SJCRH30 (cell line): ENCODE data around the gene SH2D2A. TPM values are rescaled to one million over a fixed set of nuclear protein-coding genes. Genes with fewer than 3 reads are reported as not detected.
"Not testable (repeated sequence)": the region's sequence is repeated elsewhere in the genome, so short reads cannot be mapped to it uniquely, and the experiment has no call there.

Source experiments
- DNase-seq, 2 experiments: peaks; one replicate each; pipeline ENCODE4 v3.0.0-alpha.2; 2015 to 2020
- H3K27ac ChIP-seq: fragments of 250-450 bp; sonication (Bioruptor Pico); 2 replicates; pipeline ENCODE4 v1.5.1; 2020; ENCODE audit warnings: mild to moderate bottlenecking, moderate library complexity
- H3K27me3 ChIP-seq: fragments of 250-450 bp; sonication (Bioruptor Pico); 2 replicates; pipeline ENCODE4 v1.5.1; 2020; ENCODE audit warnings: mild to moderate bottlenecking, moderate library complexity
- H3K36me3 ChIP-seq: fragments of 250-450 bp; sonication (Bioruptor Pico); 2 replicates; pipeline ENCODE4 v1.5.1; 2020; ENCODE audit warnings: mild to moderate bottlenecking, moderate library complexity
- H3K4me1 ChIP-seq: fragments of 250-450 bp; sonication (Bioruptor Pico); 2 replicates; pipeline ENCODE4 v1.5.1; 2020; ENCODE audit warnings: mild to moderate bottlenecking, moderate library complexity
- H3K4me3 ChIP-seq: fragments of 250-450 bp; sonication (Bioruptor Pico); 2 replicates; pipeline ENCODE4 v1.5.1; 2020; ENCODE audit warnings: mild to moderate bottlenecking, moderate library complexity
- H3K9me3 ChIP-seq: fragments of 250-450 bp; sonication (Bioruptor Pico); replicated peaks from 2 replicates; pipeline ENCODE4 v1.5.1; 2020; ENCODE audit warnings: mild to moderate bottlenecking, moderate library complexity
- total RNA-seq: library from RNA; depleted of rRNA; stranded (reverse); fragments of >200 nt; shearing (Covaris generic); gene quantifications from 2 replicates; pipeline ENCODE4 v1.2.3, GENCODE V29; 2014; rRNA removed

The SH2D2A gene
- total RNA-seq, 1 experiment from 2014 or later: not detected

DNA sequence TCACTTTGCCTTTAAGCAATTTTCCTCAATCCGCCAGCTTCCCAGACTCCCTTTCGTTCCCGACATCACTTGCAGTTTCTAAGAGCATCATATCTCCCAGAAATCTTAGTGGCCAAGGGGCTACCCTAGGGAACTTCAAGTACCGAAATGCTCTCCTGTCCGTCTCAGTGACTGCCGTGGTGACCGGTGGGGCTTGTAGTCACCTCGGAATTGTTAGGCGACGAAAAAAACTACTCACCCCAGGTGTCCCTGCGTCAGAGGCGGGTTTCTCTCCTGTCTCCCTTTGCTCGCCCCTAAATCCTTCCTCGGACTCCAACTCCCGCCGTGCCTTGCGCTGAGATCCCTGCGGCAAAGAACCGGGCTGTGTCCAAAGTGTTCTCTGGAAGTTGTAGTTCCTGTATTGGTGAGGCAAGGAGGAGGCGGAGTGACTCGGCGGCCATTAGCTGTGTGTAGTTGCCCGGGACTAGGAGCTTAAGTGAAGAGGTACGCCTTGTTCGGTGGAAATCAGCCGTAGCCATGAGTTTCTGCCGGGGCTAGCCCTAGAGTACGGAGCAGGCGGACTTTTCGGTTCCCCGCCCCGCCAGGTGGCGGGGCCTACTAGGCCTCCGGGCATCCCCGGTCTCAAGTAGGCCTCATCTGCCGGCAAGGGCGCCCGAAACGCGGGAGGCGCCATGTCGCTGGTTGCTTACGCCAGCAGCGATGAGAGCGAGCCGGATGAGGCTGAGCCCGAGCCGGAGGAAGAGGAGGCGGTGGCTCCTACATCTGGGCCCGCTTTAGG, 49.4 kb downstream of the SH2D2A start, which contains the start of gene PRCC:
PRCC (plus strand) TSS at position 435 of the 778 bp plus-strand sequence; CDS start at position 672, 237 bp downstream.
- H3K4me1 ChIP-seq: peaks cover 3% of the 10 kb centered on the region; the same call in 1 of the 2 replicates
- H3K9me3 ChIP-seq: no peaks in the 10 kb centered on the region
- H3K4me3 ChIP-seq: peak within 1 kb of the TSS; percentile 75
- peaks cover 5% of the 10 kb centered on the region; the same call in 1 of the 2 replicates for H3K36me3 ChIP-seq
- peak; percentile 98 to 99 for DNase-seq
- H3K27me3 ChIP-seq: no peaks in the 10 kb centered on the region
- H3K27ac ChIP-seq: peak within 1 kb of the TSS; percentile 76

DNA sequence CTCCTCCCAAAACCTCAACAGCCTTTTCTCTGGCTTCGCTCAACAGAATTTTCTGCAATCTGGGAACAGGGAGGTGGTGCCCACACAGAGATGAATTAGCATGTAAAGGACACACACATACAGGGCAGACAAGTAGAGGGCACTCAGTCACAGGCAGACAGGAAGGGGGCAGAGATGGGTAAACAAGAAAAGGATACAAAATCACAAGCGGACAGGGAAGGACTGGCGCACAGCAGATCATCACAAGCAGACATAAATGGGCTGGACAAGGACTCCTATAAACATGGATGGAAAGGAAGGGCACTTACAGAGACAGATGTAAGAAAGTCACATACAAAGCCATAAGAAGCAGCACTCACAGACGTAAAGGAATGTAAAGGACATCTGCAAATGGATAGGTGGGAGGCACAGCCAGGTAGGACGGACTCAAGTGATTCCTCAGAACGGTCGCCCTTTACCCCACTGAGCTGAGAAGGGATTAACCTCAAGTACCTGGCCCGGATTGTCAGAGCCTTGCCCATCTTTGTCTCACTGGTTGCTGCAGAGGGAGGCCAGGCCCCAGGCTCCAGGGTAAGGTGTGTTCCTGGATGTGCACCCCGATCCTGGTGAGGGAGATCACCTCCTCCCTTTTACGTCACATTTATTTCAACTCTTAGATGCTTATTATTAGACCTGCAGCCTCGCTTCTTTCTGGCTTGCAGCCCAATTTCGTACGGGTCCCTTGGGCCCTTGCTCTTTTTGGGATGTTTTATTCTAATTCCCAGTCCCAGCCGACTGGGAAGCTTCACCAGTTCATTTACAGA, 50.1 kb downstream of the SH2D2A start:
- peak overlapping the region; percentile 75 for H3K4me3 ChIP-seq
- H3K27me3 ChIP-seq: no peaks in the 10 kb centered on the region
- no peak for DNase-seq

DNA sequence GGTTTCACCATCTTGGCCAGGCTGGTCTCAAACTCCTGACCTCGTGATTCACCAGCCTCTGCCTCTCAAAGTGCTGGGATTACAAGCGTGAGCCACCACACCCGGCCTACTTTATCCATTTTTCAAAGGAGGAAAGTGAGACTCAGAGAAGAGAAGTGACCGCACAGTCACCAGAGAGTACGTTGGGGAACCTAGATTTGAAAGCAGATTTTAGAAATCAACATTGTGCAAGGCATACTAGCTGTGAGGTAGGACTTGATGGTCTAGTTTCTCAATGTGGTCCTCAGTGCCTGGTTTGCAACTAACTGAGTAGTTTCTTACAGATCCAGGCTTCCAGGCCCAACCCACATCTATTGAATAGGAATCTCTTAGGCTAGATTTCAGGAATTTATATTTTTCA, 51.0 kb downstream of the SH2D2A start:
- Histone ChIP-seq H3K27ac (no peak overlapping the region), H3K9me3 (no peaks in the 10 kb centered on the region), H3K4me3 (no peak overlapping the region), H3K4me1 (peaks cover 5% of the 10 kb centered on the region), H3K36me3 (peaks cover 3% of the 10 kb centered on the region; the same call in 1 of the 2 replicates), H3K27me3 (no peaks in the 10 kb centered on the region)
- DNase-seq: no peak

More for the DNA sequence above, 50.1 kb downstream of the SH2D2A start:
- peaks cover 5% of the 10 kb centered on the region; the same call in 1 of the 2 replicates for H3K36me3 ChIP-seq
- peaks cover 3% of the 10 kb centered on the region; the same call in 1 of the 2 replicates for H3K4me1 ChIP-seq
- no peaks in the 10 kb centered on the region for H3K9me3 ChIP-seq
- peak overlapping the region; percentile 76 for H3K27ac ChIP-seq

DNA sequence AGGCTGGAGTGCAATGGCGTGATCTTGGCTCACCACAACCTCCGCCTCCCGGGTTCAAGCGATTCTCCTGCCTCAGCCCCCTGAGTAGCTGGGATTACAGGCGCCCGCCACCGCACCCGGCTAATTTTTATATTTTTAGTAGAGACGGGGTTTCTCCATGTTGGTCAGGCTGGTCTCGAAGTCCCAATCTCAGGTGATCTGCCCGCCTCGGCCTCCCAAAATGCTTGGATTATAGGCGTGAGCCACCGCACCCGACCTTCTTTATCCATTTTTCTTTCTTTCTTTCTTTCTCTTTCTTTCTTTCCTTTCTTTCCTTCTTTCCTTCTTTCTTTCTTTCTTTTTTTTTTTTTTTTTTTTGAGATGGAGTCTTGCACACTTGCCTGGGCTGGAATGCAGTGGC, 51.5 kb downstream of the SH2D2A start:
- not testable (repeated sequence) for H3K27ac ChIP-seq, DNase-seq, H3K9me3 ChIP-seq, H3K27me3 ChIP-seq, H3K4me3 ChIP-seq, H3K36me3 ChIP-seq
- peaks cover 10% of the 10 kb centered on the region for H3K4me1 ChIP-seq

DNA sequence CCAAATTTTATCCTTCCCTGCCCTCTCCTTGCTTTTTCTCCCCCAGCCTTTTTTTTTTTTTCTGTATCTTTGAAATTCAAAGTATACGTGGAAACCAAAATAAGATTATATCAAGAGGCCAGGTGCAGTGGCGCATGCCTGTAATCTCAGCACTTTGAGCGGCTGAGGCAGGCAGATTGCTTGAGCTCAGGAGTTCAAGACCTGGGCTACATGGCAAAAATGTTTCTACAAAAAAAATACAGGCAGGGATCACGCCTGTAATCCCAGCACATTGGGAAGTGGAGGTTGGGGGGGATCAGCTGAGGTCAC, 55.9 kb downstream of the SH2D2A start:
- no peak overlapping the region for H3K27ac ChIP-seq
- H3K4me1 ChIP-seq: peaks cover 10% of the 10 kb centered on the region
- H3K4me3 ChIP-seq: no peak overlapping the region
- no peaks in the 10 kb centered on the region for H3K27me3 ChIP-seq
- no peak for DNase-seq
- H3K36me3 ChIP-seq: no peaks in the 10 kb centered on the region
- H3K9me3 ChIP-seq: no peaks in the 10 kb centered on the region

DNA sequence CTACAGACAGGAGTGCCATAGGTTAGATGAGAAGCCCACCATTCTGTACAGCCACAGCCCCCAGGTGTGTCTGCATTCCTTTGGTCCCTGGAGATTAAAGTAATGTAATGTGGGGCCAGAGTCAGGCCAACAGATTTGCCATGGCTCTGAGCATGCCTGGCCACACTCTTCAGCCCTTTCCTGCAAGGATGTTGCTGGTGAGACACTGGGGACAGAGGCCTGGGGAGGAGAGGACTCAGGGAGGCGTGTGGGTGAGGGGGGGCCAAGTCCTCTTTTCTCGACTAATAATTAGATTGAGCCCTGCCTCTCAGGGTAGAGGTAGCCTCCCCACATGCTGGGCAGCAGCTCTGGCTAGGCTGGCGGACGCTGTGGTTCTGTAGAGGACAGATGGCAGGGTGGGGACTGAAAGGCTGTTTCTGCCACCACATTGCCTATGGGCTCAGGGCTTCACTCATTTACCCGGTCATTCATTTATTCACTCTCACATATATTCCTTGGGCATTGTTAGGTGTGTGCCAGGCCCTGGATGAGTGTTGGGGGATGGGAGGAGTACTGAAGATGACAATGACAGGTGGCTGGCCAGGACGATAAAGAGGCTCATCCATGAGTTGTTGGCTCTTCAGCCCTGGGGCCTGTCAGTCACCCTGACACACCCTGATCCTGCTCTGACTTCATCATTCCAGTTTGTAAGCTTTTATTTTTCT, 56.4 kb downstream of the SH2D2A start:
- peak in 1 of 2 experiments; percentile 38 for DNase-seq
- Histone ChIP-seq H3K27me3 (no peaks in the 10 kb centered on the region), H3K27ac (no peak overlapping the region)

DNA sequence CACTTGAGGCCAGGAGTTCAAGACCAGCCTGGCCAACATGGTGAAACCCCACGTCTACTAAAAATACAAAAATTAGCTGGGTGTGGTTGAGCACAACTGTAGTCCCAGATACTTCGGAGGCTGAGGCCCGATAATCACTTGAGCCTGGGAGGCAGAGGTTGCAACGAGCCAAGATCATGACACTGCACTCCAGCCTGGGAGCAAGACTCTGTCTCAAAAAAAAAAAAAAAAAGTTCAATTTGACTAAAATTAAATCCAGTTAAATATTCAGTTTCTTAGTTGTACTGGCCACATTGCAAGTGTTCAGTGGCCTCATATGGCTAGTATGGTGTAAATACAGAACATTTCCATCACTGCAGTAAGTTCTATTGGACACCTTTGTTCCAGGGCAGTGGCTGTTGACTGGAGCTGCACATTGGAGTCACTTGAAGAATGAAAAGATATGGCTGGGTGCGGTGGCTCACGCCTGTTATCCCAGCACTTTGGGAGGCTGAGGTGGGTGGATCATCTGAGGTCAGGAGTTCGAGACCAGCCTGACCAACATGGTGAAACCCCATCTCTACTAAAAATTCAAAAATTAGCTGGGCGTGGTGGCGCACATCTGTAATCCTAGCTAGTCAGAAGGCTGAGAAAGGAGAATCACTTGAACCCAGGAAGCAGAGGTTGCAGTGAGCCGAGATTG, 58.9 kb downstream of the SH2D2A start:
- H3K4me3 ChIP-seq, DNase-seq, H3K36me3 ChIP-seq, H3K9me3 ChIP-seq, H3K27ac ChIP-seq, H3K27me3 ChIP-seq: not testable (repeated sequence)
- H3K4me1 ChIP-seq: peaks cover 15% of the 10 kb centered on the region

More for the DNA sequence above, 56.4 kb downstream of the SH2D2A start:
- peaks cover 10% of the 10 kb centered on the region for H3K4me1 ChIP-seq
- H3K4me3 ChIP-seq: no peak overlapping the region
- H3K36me3 ChIP-seq: no peaks in the 10 kb centered on the region
- H3K9me3 ChIP-seq: no peaks in the 10 kb centered on the region

DNA sequence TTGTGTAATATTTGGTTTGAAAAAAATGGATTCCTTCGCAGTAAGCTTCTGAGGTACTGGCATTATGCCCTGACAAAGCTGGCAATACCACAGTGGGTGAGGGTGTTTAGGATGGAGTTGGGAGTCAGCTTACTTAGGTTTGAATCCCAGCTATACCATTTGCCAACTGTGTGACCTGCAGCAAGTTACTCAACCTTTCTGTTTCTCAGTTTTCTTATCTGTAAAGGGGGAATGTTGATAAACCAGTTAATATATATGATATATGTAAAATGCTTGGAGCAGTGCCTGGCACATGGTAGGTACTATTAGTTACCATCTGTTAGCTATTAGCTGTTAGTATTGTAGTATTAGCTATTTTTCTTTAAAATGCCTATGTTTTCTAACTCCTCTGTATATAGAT, 60.3 kb downstream of the SH2D2A start:
- Histone ChIP-seq H3K27ac (no peak overlapping the region), H3K4me3 (no peak overlapping the region), H3K9me3 (no peaks in the 10 kb centered on the region), H3K4me1 (peaks cover 17% of the 10 kb centered on the region), H3K36me3 (no peaks in the 10 kb centered on the region), H3K27me3 (no peaks in the 10 kb centered on the region)
- no peak for DNase-seq

Other genes starting within 250 kb of the SH2D2A start
- 16.8 and 21.3 TPM in 2 replicates for gene IQGAP3, start 244.3 kb downstream of the SH2D2A start, total RNA-seq
- gene TTC24, start 237.1 kb downstream of the SH2D2A start, total RNA-seq: not detected in 2 replicates
- gene NAXE, start 225.1 kb downstream of the SH2D2A start, total RNA-seq: 29.7 and 30.1 TPM in 2 replicates
- 22.8 and 25.1 TPM in 2 replicates for gene GPATCH4, start 215.4 kb downstream of the SH2D2A start, total RNA-seq
- 0.20 and 0.23 TPM in 2 replicates for gene HAPLN2, start 197.4 kb downstream of the SH2D2A start, total RNA-seq
- gene BCAN, start 174.7 kb downstream of the SH2D2A start, total RNA-seq: 0.05 TPM in 1 of 2 replicates, not detected in the other
- gene NES, start 139.4 kb downstream of the SH2D2A start, total RNA-seq: 356 and 359 TPM in 2 replicates
- 0.43 and 0.85 TPM in 2 replicates for gene CRABP2, start 111.3 kb downstream of the SH2D2A start, total RNA-seq
- 8.6 and 9.9 TPM in 2 replicates for gene METTL25B, start 88.4 kb downstream of the SH2D2A start, total RNA-seq
- 29.1 and 33.7 TPM in 2 replicates for gene ISG20L2, start 88.1 kb downstream of the SH2D2A start, total RNA-seq
- 53.4 and 61.3 TPM in 2 replicates for gene MRPL24, start 75.8 kb downstream of the SH2D2A start, total RNA-seq
- gene HDGF, start 65.2 kb downstream of the SH2D2A start, total RNA-seq: 276 and 278 TPM in 2 replicates
- gene PRCC, start 49.3 kb downstream of the SH2D2A start, total RNA-seq: 56.4 and 61.2 TPM in 2 replicates
- gene INSRR, start 42.3 kb upstream of the SH2D2A start, total RNA-seq: not detected in 2 replicates
- gene NTRK1, start 44.0 kb upstream of the SH2D2A start, total RNA-seq: not detected in 2 replicates
- gene PEAR1, start 76.9 kb upstream of the SH2D2A start, total RNA-seq: not detected in 2 replicates
- gene LRRC71, start 103.8 kb upstream of the SH2D2A start, total RNA-seq: not detected in 2 replicates
- 19.0 and 19.7 TPM in 2 replicates for gene ARHGEF11, start 228.9 kb upstream of the SH2D2A start, total RNA-seq